HG03457 (cell line): ENCODE measurements around the gene GPN1.
"Not testable (repeated sequence)": the region's sequence is repeated elsewhere in the genome, so short reads cannot be mapped to it uniquely, and the experiment has no call there.

ENCODE experiments used
- ATAC-seq: cut with Tn5 transposase; IDR thresholded peaks from one replicate; pipeline ENCODE4 v1.9.1; 2021; ENCODE audit warnings: moderate number of reproducible peaks; ENCODE audit not compliant: unreplicated experiment

Gene GPN1

DNA sequence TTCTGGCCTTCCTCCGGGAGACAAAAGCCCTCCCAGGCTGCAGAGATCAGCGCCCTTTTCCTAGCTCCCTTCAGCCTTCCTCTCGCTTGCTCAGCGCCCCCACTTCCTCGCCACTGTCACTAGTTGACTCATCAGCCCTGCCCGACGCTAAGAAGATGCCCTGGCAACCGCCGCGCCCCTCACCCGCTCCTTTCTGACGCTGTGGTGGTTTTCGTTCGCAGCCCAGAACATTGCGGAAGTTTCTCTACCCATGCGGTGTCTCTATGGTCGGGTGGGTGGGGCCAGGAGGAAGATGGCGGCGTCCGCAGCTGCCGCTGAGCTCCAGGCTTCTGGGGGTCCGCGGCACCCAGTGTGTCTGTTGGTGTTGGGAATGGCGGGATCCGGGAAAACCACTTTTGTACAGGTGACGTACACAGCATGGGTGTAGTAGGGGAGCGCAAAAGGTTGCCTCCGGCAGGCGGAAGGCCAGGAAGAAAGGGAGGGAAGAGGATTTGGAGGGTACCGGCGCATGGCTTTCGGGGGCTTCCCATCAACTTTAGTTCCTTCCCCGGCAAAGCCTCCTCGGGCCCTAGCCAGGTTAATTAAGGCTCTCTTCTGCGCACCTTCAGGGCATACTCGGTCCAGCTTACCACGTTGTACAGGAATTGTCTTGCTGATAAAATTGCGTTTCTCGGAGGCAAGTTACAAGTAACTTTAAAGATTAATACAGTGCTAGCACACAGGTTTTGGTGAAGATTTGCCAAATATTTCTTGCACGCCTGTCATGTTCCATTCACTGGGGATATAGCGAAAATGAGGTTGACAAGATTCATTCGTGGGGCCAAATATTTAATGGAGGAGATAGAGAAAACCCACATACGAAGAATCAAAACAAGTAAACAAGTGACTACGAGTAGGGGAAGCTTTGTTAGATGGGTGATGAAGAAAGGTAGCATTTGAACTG, at the start of gene GPN1, which contains the start of gene CCDC121:
Gene GPN1 (plus strand): TSS at position 284 of the 943 bp plus-strand sequence. CDS start 9 bp downstream, at position 293.
Gene CCDC121 (minus strand): TSS at position 246 of the 943 bp plus-strand sequence. CDS start 1,213 bp downstream, outside the sequence.
- peak; percentile 92 for ATAC-seq

DNA sequence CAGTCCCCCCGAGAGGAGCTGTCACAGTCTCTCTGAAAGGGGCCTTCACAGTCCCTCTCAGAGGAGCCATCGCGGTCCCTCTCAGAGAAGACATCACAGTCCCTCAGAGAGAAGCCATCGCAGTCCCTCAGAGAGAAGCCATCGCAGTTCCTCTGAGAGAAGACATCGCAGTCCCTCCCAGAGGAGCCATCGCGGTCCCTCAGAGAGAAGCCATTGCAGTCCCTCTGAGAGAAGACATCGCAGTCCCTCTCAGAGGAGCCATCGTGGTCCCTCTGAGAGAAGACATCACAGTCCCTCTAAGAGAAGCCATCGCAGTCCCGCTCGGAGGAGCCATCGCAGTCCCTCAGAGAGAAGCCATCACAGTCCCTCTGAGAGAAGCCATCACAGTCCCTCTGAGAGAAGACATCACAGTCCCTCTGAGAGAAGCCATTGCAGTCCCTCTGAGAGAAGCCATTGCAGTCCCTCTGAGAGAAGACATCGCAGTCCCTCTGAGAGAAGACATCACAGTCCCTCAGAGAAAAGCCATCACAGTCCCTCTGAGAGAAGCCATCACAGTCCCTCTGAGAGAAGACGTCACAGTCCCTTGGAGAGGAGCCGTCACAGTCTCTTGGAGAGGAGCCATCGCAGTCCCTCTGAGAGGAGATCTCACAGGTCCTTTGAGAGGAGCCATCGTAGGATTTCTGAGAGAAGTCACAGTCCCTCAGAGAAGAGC, 47.3 kb upstream of the GPN1 start:
- ATAC-seq = no peak

DNA sequence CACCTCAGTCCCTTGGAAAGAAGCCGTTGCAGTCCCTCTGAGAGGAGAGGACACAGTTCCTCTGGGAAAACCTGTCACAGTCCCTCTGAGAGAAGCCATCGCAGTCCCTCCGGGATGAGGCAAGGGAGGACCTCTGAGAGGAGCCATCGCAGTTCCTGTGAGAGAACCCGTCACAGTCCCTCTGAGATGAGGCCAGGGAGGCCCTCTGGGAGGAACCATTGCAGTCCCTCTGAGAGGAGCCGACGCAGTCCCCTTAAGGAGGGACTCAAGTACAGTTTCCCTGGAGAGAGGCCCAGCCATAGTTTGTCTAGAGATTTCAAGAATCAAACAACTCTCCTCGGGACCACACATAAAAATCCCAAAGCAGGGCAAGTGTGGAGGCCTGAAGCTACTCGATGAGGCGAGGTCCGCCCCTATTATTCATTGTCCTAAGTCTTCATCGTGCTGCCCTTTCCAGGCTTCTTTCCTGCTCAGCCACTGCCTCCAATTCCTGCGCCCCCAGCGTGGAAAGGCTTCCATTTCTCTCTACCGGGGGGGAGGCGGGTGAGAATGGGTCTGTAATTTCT, 46.6 kb upstream of the GPN1 start:
- ATAC-seq = no peak

DNA sequence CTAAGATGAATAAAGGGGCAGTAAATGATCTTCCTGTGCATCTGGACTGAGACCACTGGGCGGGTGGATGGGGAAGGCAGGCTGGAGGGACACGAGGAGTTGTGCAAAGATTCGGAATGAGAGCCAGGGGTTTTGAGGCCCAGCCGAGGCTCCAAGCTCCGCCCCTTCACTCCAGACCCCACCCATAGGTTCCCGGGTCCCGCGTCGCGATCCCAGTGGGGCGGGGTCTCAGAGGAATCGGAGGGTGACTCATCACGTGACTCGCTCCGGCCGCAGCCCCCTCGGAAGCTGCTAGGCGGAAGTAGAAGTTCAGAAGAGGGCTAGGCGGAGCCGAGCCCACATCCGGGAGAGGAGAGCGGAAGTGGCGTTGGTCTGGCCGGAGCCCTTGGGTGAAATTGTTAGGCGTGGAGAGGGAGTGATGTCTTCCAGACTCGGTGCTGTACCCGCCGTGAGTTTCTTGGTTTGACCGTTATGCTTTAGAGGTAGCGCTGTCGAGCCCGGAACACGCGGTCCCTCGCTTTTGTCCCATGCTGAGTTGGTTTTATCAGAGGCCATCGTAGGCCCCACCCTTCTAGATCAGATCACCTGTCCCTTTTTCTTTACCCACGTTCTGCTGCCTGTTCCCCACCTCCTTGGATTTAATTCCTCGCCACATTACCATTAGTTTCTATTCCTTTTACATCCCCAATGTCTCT, 46.0 kb upstream of the GPN1 start, which contains the start of gene ZNF512:
Gene ZNF512 (plus strand): TSS at position 348 of the 695 bp plus-strand sequence. CDS start 71 bp downstream, at position 419.
- ATAC-seq = peak; percentile 95

DNA sequence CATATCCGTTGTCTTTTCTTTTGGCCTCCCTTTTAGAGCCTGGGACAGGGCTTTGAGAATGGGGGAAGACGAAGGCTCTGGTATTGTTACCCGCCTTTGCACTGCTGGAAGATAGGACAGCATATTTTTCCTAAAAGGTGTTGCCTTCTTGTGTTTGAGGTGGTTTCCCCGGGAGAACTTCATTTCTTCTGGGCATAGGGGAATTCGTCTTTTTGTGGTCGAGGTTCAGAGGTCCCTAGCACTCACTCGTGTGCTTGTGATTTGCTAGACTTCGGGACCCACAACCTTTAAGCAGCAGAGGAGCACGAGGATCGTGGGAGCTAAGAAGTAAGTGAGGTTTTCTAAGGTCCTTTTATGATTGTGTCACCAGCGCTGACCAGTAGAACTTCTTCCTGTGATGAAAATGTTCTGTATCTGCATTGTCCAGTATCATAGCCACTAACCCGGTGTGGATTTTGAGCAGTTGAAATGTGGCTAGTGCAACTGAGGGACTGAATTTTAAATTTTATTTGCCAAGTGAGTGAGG, 45.4 kb upstream of the GPN1 start:
- ATAC-seq = no peak

DNA sequence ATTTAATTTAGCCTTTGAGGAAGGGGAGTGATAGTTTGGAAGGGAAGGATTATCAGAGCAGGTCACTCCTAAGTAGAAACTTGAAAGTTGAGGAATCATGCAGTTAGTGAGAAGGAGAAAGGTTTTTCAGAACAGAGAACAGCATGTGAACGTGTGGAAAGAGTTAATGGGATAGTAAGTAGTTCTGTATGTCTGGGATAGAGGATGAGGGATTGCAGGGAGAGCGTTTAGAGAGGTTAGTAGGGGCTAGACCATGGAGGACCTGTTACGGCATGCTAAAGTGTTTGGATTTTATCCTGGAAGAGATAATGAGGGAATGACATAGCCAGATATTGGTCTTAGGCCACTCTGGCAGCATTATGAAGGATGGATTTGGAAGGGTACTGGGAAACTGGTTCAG, 44.3 kb upstream of the GPN1 start:
- no peak for ATAC-seq

DNA sequence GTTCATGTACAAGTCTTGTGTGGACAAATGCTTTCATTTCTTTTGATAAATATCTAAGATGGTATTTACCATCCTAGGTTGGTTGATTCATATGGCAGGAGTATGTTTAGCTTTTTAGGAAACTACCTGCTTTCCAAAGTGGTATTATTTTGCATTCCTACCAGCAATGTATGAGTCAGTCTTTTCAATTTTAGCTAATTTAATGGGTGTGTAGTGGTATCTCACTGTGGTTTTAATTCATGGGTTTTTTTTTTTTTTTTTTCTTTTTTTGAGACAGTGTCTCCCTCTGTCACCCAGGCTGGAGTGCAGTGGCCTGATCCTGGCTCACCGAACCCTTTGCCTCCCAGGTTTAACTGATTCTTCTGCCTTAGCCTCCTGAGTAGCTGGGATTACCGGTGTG, 41.8 kb upstream of the GPN1 start:
- no peak for ATAC-seq

DNA sequence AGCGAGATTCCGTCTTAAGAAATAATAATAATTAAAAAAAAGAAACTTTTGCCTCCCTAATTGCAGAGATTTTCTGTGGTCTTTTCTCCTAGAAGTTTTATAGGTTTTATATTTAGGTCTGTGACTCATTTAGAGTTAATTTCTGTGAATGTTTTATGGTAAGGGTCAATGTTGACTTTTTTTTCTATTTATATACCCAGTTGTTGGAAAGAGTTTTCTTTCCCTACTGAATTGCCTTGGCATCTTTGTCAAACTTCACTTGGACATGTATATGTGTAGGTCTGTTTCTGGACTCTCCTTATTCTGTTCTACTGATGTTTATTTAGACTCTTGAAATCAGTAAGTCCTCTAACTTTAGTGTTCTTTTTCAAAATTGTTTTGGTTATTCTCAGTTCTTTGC, 40.5 kb upstream of the GPN1 start:
- no peak for ATAC-seq

DNA sequence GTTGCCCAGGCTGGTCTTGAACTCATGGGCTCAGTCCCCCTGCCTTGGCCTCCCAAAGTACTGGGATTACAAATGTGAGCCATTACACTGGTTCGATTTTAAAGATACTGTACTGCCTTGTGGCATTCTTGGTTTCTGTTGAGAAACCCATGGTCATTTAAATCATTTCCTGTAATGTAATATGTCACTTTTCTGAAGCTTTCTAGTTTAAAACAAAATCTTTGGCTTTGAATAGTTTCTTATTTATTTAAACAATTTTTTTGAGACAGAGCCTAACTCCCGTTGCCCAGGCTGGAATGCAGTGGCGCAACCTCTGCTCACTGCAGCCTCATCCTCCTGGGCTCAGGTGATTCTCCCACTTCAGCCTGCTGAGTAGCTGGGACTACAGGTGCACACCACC, 37.1 kb upstream of the GPN1 start:
- ATAC-seq = no peak

DNA sequence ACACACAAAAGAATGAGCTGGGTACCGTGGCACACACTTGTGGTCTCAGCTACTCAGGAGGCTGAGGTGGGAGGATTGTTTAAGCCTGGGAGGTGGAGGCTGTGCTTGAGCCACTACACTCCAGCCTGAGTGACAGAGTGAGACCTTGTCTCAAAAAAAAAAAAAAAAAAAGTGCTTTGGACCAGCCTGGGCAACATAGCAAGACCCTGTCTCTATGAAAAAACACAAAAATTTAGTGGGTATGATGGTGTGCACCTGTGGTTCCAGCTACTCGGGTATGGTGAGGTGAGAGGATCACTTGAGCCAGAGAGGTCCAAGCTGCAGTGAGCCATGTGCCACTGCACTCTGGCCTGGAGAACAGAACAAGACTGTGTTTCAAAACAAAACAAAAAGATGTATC, 35.6 kb upstream of the GPN1 start:
- ATAC-seq = no peak

DNA sequence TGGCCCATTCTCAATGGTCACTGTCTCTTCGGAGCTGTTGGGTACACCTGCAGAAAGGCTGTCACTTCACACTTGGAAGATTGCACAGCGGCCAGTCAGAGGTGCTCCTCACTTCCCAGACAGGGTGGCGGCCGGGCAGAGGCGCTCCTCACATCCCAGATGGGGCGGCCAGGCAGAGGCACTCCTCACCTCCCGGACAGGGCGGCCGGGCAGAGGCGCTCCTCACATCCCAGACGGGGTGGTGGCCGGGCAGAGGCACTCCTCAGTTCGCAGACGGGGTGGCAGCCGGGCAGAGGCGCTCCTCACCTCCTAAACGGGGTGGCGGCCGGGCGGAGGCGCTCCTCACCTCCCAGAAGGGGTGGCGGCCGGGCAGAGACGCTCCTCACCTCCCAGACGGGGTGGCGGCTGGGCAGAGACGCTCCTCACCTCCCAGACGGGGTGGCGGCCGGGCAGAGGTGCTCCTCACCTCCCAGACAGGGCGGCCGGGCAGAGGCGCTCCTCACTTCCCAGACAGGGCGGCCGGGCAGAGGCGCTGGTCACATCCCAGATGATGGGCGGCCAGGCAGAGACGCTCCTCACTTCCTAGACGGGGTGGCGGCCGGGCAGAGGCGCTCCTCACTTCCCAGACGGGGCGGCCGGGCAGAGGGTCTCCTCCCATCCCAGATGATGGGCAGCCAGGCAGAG, 34.7 kb upstream of the GPN1 start:
- not testable (repeated sequence) for ATAC-seq

DNA sequence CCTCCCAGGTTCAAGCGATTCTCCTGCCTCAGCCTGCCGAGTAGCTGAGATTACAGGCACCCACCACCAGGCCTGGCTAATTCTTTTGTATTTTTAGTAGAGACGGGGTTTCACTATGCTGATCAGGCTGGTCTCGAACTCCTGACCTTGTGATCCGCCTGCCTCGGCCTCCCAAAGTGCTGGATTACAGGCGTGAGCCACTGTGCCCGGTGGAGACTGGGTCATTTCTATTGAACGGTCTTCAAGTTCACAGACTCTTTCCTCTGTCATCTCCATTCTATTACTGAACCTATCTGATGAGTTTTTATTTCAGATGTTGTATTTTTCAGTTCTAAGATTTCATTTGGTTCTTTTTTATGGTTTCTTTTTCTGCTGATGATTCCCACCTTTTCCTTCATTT, 33.4 kb upstream of the GPN1 start:
- ATAC-seq = not testable (repeated sequence)

DNA sequence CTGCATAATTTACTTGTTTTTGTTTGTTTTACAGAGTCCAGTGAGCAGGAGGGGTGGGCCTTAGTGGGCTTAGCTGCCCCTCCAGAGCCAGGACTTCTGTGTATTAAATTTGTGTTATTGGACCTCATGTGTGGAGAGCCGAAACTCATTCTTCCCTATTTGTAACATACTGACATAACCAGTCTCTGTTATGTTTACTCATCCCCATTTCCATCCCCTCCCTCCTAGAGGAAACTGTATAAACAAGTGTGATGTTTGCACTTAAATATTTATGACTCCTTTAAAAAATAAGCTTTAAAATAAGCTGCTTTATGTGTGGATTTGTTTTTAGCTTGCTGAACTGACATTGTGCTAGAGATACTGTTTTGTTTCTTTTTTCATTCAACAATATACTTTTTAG, 32.2 kb upstream of the GPN1 start:
- ATAC-seq = no peak

DNA sequence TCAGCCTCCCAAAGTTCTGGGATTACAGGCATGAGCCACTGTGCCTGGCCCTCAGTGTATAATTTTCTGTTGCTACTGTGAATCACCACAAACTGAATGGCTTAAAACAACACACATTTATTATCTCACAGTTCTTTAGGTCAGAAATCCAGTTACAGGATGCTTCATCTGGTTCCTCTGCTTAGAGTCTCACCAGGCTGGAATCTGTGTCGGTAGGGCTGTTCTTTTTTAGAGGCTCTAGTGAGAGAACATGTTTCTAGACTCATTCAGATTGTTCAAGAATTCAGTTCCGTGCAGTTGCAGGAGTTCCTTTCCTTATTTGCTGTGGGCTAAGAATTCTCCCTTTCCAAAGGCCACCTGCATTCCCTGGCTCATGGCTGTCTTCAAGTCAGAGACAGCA, 22.2 kb upstream of the GPN1 start:
- no peak for ATAC-seq

DNA sequence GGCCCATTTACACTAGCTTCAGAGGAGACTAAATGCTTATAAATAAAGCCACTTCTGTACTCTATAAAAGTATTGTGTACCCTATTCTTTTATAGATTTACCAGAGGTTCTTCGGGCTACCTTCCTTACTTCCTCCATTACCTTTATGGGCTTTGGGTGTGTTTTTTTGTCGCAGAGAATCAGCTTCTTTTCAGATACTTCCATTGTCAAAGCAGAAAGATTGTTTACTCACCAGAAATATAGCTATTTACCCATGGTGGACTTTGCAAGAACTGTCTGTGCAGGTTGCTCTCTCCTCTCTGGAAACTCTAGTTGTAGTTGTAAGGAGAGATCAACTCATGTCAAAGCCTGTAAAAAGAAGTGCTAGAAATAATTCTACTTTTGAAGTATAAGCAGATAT, 14.9 kb upstream of the GPN1 start:
- no peak for ATAC-seq

DNA sequence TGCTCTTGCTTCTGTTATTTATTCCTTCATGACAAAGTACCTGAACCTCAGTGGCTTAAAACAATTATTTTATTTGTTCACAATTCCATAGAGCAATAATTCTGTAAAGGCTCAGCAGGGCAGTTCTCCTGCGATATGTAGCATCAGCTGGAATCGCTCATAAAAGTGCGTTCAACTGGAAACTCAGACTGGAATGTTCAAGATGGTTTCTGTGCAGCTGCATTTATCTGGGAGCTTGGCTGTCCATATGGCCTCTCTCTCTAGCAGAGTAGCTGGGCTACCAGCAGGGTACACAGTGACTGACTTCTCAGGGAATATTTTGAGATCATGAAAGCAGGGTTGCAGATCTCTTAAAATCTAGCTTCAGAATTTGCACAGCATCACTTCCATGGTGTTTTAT, 13.5 kb upstream of the GPN1 start:
- ATAC-seq = no peak

DNA sequence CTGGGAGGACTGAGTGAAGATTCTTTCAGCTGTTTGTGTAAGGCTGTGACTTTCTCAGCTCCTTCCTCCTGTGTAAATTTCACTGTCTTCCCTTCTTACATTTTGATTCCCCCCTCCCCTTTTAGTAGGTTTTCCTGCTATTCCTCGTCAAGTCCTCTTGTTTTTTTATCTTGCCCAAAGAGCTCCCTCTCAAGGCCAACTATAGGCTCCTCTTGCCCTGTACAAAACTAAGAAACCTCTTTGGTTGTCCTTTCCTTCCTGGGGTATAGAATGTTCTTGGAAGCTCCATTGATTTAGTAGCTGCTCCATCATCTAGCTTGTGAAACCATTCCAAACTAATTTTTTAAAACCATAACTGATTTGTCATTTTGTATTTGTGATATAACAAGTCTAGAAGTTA, 7.3 kb upstream of the GPN1 start:
- ATAC-seq = no peak

DNA sequence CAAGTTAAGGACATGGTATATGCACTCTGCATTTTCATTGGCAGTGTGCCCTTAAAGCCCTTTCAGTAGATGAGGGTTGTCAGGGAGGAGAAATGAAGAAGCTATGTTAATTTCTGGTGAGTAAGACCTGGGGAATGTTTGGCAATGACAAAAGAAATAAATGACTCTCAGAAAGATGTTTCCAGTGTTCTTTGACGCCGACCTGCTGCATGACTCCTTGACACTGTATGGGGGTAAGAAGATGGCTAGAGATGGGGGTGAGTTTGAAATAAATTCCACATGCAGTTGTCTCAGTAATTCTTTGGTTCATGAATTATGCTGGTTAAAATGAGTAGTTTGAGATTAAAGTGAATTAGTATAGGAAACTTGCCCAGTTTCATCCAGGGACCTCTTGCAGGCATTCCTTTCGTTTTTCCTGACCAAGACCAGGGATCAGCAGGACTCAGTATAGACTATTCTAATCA, 5.9 kb upstream of the GPN1 start:
- no peak for ATAC-seq

DNA sequence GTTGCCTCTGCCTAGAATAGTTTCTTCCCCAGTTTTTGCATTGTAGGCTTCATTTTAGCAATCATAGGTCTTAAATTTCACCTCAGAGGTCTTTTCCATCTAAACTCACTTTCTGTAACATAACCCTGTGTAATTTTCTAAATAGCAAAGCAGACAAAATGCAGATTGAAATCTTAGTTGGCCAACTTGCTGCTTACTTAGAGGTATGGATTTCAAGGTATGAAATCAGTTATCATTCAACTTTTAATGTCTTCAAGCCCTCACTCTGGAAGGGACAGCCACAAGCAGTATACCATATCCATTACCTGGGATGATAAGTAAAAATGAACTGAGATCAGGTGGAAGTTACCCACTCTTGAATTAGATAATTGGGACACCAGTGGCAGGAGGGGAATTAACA, 3.9 kb upstream of the GPN1 start:
- no peak for ATAC-seq

DNA sequence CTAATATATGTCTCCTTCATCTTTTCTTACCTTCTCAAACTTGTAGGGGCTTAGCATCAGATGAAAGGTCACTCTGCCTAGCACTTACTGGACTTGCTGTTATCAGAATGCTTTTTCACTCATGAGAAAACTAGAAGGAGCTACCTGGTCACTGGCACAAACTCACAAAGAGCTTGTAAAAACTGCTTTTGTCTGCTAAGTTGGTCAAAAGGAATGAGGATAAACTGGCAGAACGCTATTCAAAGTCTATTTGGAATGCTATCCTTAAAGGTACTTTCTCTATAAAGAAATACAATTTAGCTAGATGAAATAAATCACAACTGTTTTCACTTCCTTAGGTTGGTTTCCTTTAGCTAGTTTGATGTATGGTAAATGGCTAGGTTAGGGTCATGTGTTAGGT, 2.5 kb upstream of the GPN1 start:
- not testable (repeated sequence) for ATAC-seq
